K562 treated with DMSO at 1 percent for 4 hours (cell line): ENCODE measurements around the gene ONECUT1. TPM values are rescaled to one million over a fixed set of nuclear protein-coding genes. Genes with fewer than 3 reads are reported as not detected.

Experiments
- total RNA-seq: library from RNA; unstranded; fragments of 300-600 nt; gene quantifications from 2 replicates; pipeline ENCODE4 v1.2.3, GENCODE V29; 2022; ENCODE audit not compliant: insufficient read depth

The ONECUT1 gene
- not detected in 2 replicates for total RNA-seq

DNA sequence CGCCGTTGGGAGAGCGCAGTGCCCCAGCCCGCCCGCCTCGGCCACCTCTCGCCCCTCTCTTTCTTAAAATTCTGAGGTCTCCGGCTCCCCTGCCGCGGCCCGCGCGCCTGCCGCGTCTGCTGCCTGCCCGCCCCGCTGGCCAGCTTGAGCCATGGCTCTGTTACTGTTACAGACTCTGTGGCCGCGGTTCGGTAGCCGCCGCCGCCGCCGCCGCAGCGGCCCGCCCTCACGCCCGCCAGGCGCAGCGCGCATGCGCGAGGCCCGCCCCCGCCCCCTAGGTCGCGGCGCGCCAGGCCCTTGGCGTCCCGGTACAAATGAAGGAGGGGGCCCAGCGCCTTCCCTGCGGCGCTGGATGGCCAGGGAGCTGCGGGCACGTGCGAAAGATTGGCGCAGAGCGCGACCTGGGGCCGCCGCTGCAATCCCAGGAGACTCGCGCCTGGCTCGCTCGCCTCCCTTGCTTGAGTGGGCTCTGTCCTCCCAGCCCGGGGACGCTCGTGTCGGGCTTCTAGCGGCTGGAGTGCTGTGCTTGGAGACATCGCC is at the start of gene ONECUT1:
Gene ONECUT1 (minus strand): TSS at position 168 of the 540 bp plus-strand sequence. CDS start 452 bp downstream, outside the sequence.

Other genes with a start within 250 kb of the ONECUT1 start
- 26.4 and 34.3 TPM in 2 replicates for gene ARPP19, start 221.3 kb downstream of the ONECUT1 start, total RNA-seq
- 7.8 and 8.2 TPM in 2 replicates for gene ATOSA, start 110.9 kb downstream of the ONECUT1 start, total RNA-seq